Cortex of kidney (tissue), 1 donor: ENCODE data around the gene TUBGCP3.

Experiments used
- DNase-seq: peaks from one replicate; lab custom pipeline; 2025; lab: John Stamatoyannopoulos, UW

The TUBGCP3 gene

DNA sequence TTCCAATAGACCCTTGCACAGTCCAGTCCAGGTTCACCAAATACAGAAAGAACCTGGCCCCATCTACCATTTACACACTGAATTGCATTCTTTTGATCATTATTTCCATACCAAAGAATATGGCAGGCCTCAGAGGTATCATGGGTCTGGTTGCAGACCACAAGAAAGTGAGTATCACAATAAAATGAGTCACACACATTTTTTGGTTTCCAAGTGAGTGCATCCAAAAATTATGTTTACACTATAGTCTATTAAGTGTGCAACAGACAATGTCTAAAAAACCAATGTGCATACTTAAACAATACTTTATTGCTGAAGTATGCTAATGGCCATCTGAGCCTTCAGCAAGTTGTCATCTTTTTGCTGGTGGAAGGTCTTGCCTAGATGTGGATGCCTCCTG lies 106.5 kb downstream of the TUBGCP3 start:
- no peak for DNase-seq

GRCh38 chr13:112479389-112479788 lies 108.6 kb downstream of the TUBGCP3 start:
- DNase-seq, result no peak

DNA sequence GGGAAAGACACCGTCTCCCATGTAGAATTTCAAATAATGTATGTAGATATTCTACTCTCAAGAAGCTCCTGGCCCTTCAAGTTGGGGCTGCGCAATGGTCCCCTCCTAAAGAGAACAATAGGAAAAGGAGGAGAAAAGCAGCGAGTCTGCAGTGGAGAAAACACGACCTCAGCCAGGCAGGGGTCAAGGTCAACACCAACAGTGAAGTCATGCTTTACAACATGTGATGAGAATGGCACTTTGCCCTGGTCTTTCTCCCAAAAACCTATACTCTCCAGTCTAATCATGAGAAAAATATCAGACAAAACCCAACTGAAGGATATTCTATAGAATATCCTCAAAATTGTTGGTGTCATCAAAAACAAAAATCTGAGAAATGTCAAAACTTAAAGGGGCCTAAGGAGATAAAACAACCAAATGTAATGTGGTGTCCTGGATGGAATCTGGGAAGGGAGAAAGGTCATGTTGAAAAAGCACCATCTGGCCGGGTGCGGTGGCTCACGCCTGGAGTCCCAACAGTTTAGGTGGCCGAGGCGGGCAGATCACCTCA lies 110.8 kb downstream of the TUBGCP3 start:
- DNase-seq, result no peak

- DNase-seq, result no peak
Observed at GRCh38 chr13:112475889-112476288, 112.1 kb downstream of the TUBGCP3 start.

DNA sequence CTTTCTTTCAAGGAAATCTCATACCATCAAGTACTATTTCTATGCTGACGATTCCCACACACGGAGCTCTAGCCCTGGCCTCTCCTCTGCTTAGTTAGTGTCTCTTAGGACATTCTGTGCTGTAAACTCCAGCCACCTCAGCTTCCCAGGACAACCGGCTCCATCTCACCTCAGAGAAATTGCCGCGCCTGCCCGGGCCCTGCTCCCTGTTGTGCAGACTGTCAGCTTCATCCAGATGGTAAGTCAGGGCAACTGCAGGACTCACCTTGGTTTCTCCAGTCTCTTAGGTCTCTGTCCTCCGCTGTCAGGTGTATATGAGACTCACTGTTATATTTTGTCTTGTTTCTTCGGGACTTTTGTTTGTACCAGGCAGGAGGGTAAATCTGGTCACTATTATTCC lies 113.1 kb downstream of the TUBGCP3 start:
- DNase-seq, result no peak

- no peak for DNase-seq
Observed at GRCh38 chr13:112473818-112474217, 114.1 kb downstream of the TUBGCP3 start.

GRCh38 chr13:112469071-112469745 lies 118.7 kb downstream of the TUBGCP3 start:
- no peak for DNase-seq

DNA sequence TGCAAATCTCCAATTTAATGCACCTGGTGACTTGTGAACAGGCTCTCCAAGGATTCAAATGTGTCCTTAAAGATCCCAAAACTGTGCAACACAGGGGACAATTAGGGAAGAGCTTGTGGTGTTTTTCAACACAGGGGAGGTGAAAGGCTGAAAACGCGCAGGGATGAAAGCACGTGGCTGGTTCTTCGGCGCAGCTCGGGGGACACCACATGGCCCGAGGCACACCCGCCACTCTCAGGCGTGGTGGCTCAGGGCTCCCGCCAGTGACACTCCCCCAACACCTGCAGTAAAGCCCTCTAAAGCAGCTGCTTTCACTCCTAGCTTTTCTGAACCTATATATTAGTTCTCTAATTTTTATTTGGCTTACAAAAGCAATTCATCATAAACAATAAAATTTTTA lies 119.9 kb downstream of the TUBGCP3 start:
- no peak for DNase-seq

GRCh38 chr13:112467236-112467635 lies 120.7 kb downstream of the TUBGCP3 start:
- no peak for DNase-seq

- no peak for DNase-seq
Observed at GRCh38 chr13:112466132-112467058, 121.6 kb downstream of the TUBGCP3 start.

DNA sequence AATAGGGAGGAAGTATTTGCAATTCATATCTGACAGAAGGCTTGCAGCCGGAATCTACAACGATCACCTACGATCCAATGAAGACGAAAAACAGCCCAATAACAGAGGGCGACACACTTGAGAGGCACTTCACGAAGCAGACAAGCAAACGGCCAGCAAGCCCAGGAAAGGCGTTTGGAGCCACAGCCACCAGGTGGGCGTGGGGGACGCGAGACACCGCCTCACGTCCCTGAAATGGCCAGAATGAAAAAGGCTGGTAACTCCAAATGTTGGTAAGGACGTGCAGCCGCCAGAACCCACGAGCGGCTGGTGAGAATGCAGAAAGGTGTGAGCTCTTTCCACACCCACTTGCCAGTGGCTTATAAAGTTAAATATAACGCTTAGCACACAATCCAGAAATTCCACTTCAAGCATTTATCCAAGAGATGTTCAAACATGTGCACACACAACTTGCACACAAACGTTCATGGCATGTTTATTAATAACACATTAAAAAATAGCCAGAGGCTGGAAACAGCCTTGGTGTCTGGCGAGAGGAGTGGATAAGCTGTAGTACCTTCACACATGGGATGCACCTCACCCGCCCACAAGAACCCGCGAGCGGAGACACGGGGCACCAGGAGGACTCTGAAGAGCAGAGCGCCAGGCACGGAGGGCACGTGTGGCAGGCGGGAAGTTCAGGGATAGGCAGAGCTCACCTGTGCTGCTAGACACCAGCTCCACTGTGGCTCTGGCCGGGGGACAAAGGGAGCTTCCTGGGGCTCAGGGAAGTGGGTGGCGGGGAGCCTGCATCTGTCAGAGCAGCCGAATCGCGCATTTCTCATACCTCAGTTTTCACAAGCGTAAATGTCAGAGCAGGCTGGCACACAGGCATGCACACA lies 122.5 kb downstream of the TUBGCP3 start:
- DNase-seq, result no peak

GRCh38 chr13:112464720-112465119 lies 123.2 kb downstream of the TUBGCP3 start:
- no peak for DNase-seq

DNA sequence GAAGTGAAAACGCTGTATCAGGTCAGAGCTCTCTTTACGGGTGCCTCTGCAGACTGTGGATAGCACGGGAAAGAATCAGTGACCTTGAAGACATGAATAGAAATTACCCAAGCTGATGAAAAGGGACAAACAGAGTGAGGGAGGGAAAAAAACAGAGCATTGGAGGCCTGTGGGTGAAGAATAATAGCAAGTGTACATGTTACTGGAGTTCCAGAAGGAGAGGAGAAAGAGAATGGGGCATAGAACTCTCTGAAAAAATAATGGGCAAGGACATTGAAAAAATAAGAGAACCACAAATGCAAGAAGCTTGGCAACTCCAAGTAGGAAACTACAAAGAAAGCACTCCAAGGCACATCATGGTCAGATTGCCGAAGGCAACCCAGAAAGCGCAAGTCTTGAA lies 125.5 kb downstream of the TUBGCP3 start:
- DNase-seq, result no peak

- DNase-seq, result no peak
Observed at GRCh38 chr13:112457485-112457884, 130.5 kb downstream of the TUBGCP3 start.

DNA sequence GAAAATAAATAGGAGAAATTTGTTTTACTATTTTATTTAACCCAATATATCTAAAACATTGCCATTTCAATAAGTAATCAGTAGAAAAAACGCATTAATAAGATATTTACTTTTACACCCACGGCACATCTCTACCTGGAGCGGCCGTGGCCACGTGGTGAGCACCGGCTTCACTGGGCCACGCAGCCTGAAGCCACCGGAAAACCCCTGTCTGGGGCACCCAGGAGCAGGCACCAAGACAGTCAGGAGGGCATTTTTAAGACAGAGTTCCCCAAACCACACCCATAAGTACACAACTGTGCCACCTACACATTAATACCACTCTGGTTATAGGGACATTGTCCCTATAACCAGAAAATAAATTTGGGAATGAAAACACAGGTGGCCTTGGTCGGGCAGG lies 130.9 kb downstream of the TUBGCP3 start:
- no peak for DNase-seq

- no peak for DNase-seq
Observed at GRCh38 chr13:112456138-112457056, 131.6 kb downstream of the TUBGCP3 start.

DNA sequence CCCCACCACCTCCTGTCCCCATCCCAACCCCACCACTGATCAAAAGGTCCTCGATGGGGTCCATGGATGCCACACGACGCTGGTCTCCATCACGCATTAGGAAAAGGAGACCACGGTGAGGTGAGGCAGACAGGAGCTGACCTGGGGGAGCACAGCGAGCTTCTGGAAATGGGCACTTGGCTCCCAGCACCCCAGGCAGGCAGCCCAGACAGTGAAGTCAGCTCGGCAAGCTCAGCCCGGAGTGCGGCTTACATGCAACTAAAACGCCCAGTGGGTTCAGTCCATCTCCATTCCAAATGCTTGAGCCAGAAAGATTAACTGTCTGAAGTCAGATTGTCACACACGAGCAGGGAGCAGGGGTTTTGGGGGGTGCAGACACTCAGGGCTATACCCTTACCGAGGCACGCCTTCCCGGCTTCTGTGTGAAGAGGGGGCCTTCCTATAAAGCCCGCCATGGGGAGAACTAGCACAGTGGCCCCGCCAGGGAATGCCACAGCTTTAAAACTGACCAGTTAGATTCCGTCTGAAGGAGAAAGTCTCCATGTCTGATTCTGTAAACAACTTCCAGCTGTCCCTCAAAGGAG lies 132.4 kb downstream of the TUBGCP3 start:
- no peak for DNase-seq

- DNase-seq, result no peak
Observed at GRCh38 chr13:112454648-112455334, 133.2 kb downstream of the TUBGCP3 start.

DNA sequence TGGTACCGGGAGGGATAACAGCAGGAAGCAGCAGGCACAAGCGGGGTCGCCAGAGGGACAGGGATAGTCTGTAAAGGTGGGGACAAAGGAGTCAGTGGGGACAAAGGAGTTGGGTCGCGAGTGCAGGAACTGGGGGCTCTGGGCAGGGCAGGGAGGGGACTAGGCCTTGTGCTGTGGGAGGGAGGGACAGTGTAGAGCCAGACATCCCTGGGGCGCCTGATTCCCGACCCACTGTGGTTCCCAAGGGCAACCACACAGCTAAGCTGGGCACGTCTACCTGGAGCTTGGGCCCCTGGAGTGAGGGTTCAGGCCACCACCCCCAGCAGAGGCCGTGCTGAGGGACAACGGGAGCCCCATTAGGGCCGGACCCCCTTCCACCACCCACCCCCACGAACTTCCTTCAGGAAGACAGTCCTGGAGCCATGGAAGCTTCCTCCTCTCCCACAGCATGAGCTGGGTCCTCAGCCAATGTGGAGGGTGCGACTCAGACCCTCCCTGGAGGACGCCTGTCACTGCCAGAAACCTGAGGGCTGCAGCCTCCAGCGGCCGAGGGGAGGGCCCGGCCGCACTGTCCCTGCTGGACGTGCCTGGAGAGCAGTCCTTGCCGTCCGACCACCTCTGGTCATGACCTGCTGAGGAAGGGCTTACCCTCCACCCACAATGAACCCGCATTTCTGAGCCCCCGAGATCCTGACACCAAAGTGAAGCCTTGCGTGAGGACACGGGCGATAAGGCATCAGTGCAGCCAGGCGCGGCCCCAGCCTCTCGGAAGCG lies 133.9 kb downstream of the TUBGCP3 start:
- no peak for DNase-seq
